GM12874 (cell line): ENCODE data around the gene SELENOM.

Experiments
- TF ChIP-seq, protein P1 (sequence below): IDR thresholded peaks from 2 replicates; pipeline ENCODE4 v1.5.1; 2011; ENCODE audit warnings: low read depth, mild to moderate bottlenecking, control low read depth, low read length, moderate library complexity; ENCODE audit not compliant: insufficient read depth

SELENOM gene

DNA sequence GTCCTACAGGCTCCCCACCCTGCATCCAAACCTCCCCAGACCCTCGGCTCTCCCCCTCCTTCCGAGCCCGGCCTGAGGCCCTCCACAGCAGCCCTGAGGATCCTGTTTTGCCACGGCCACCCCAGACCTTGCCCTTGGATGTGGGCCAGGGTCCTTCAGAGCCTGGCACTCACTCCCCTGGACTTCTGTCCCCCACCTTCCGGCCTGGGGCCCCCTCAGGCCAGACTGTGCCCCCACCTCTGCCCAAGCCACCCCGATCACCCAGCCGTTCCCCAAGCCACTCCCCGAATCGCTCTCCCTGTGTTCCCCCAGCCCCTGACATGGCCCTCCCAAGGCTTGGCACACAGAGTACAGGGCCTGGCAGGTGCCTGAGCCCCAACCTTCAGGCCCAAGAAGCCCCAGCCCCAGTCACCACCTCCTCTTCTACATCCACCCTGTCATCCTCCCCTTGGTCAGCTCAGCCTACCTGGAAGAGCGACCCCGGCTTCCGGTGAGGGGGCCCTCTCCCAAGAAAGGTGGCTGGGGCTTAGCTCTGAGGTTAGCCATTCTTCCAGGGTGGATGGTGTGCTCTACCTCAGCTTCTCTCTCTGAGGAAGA is 18.3 kb upstream of the SELENOM start:
- TF ChIP-seq, protein P1, sequence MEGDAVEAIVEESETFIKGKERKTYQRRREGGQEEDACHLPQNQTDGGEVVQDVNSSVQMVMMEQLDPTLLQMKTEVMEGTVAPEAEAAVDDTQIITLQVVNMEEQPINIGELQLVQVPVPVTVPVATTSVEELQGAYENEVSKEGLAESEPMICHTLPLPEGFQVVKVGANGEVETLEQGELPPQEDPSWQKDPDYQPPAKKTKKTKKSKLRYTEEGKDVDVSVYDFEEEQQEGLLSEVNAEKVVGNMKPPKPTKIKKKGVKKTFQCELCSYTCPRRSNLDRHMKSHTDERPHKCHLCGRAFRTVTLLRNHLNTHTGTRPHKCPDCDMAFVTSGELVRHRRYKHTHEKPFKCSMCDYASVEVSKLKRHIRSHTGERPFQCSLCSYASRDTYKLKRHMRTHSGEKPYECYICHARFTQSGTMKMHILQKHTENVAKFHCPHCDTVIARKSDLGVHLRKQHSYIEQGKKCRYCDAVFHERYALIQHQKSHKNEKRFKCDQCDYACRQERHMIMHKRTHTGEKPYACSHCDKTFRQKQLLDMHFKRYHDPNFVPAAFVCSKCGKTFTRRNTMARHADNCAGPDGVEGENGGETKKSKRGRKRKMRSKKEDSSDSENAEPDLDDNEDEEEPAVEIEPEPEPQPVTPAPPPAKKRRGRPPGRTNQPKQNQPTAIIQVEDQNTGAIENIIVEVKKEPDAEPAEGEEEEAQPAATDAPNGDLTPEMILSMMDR: no peak

DNA sequence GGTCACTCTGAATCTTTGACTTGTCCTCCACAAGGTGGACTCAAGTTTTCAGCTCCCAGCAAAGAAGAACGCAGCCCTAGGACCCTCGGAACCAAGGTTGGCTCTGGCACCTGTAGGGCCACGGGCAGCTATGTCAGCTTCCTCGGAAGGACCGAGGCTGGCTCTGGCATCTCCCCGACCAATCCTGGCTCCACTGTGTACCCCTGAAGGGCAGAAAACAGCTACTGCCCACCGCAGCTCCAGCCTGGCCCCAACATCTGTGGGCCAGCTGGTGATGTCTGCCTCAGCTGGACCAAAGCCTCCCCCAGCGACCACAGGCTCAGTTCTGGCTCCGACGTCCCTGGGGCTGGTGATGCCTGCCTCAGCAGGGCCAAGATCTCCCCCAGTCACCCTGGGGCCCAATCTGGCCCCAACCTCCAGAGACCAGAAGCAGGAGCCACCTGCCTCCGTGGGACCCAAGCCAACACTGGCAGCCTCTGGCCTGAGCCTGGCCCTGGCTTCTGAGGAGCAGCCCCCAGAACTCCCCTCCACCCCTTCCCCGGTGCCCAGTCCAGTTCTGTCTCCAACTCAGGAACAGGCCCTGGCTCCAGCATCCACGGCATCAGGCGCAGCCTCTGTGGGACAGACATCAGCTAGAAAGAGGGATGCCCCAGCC is 17.6 kb upstream of the SELENOM start:
- TF ChIP-seq, protein P1: no peak

DNA sequence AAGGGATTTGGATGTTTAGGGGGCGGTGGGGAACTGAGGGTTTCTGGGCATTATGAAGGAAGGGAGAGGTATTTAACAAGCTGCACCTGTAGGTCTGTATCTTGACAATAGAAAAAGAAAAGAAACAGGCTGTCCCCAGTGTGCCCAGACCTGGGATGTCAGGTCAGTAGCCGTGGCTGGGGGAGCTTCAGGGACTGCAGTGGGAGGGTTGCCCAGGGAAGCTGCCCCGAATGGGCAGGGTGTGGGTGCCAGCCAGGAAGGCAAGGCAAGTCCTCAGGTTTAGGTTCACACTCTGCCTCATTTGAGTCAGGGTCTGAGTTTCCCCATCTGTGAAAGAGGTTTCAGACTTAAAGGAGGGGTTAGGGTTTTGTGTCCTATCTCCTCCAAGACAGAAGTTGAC is 16.9 kb upstream of the SELENOM start:
- TF ChIP-seq, protein P1: no peak

DNA sequence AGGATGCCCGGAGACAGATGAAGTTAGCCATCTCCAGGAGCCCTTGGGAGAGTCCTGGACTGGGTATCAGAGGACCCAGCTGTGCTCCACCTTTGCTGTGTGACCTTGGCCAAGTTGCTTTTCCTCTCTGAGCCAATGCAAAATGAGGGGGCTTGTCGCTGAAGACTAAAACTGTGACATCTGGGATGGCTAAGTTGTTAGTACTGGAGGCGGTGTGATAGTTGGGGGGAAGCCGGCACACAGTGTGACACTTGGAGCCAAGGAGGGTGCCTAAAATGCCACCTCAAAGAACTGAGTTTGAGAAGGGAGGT is 15.9 kb upstream of the SELENOM start:
- TF ChIP-seq, protein P1: no peak

DNA sequence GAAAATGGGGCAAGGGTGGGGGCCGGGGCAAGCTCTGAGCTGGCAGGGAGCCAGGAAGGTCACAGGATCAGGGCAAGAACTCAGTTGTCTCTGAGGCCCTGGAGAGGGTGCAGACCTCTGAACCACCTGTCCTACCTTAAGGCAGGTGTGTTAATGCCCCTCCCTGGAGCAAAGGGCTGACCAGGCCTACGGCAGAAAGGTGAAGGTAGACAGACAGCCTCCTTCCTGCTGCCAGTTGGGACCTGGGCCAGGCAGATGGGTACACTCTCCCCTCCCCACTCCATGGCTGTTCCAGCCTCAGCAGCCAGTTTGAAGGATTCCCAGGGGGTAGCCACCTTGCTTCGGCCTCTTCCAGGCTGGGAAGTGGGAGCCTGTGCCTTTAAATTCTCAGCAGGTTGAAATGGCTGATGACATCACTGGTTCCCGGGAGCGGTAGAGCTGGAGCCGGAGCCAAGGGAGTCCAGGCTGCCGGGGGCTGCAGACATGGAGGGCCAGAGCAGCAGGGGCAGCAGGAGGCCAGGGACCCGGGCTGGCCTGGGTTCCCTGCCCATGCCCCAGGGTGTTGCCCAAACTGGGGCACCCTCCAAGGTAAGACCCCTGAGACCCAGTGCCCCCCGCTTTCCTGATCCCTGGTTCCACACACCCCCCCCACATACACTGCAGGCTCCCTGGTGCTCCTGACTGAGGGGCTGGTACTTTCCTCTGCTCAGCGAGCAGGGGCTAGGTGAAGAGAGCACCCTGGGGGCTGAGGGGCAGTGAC is 15.3 kb upstream of the SELENOM start, which contains the start of gene INPP5J:
INPP5J (plus strand) TSS at position 435 of the 760 bp plus-strand sequence; CDS start at position 484, 49 bp downstream.
- TF ChIP-seq, protein P1: no peak

DNA sequence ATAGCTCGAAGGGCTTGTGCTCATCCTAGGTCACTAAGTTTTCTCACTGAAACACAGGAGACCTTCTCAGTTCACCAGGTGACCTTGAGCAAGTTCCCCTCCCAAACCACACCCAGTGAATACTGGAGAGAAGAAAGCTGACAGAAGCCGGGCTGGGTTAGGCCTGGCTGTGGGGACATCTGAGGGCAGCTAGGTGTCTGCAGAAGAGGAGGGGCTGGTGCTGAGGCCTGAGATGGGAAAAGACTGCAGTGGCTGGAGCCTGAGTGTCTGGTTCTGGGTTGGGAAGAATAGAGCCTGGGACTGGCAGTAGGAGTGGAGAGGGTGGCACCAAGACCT is 14.8 kb upstream of the SELENOM start:
- TF ChIP-seq, protein P1: no peak

DNA sequence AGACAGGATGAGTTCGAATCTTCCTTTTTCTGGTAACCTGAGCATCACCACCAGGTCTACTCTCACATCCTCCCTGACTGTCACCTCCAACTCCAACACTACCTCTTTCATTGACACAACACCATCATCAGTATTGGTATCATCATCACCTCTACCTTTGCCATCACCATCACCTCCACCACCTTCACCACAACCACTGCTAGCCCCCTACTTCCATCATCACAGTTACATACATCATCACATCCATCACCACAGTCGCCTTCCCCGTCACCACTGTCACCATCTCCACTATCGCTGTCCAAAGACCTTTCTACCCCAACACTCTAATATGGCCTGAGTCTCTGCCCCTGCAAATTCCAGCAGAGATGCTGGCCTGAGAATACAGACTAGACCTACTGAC is 14.0 kb upstream of the SELENOM start:
- TF ChIP-seq, protein P1: no peak
